ENCODE measurements around the gene FILIP1L. TPM values are rescaled to one million over a fixed set of nuclear protein-coding genes. Genes with fewer than 3 reads are reported as not detected.
A peak's percentile ranks its signal among the peaks of the same experiment; 100 is the strongest.

FILIP1L gene
- total and polyA plus RNA-seq, 8 donors, result 10.6 to 98.4 (median 57.0) TPM

GRCh38 chr3:100033184-100033583, 81.1 kb downstream of the FILIP1L start:
- H3K27ac ChIP-seq, result no peak overlapping the region
- TF ChIP-seq EP300 (IDR thresholded peaks at IDR 0.05) (no peak), POLR2A (IDR thresholded peaks at IDR 0.05) (no peak), CTCF (IDR thresholded peaks at IDR 0.05) (no peak), POLR2AphosphoS5 (IDR thresholded peaks at IDR 0.05) (no peak)
- intact Hi-C loops (cut with DNase I; ENCODE audit: low total_unique reads), result no loop called here

GRCh38 chr3:100032243-100032642, 82.1 kb downstream of the FILIP1L start:
- Histone ChIP-seq H3K4me1 (peaks cover 0 to 30% (median 15%) of the 10 kb centered on the region in 4 donors), H3K4me3 (no peak overlapping the region), H3K9me3 (no peaks in the 10 kb centered on the region), H3K27ac (no peak overlapping the region), H3K36me3 (no peaks in the 10 kb centered on the region), H3K27me3 (no peaks in the 10 kb centered on the region)
- intact Hi-C loops (cut with DNase I; ENCODE audit: low total_unique reads), result no loop called here
- 62 to 88% (median 78%) methylated on average over 5 of the region's 5 CpGs for WGBS, 5 donors
- TF ChIP-seq CTCF (IDR thresholded peaks at IDR 0.05) (no peak), POLR2AphosphoS5 (IDR thresholded peaks at IDR 0.05) (no peak), POLR2A (IDR thresholded peaks at IDR 0.05) (no peak), EP300 (IDR thresholded peaks at IDR 0.05) (no peak)
- no peak for DNase-seq

More at GRCh38 chr3:100033184-100033583, 81.1 kb downstream of the FILIP1L start:
- DNase-seq, result peak in 1 of 2 donors; percentile 42
- whole genome bisulfite sequencing, 5 donors, result 32 to 50% (median 44%) methylated on average over 1 of the region's 1 CpG
- Histone ChIP-seq H3K27me3 (no peaks in the 10 kb centered on the region), H3K4me3 (no peak overlapping the region), H3K4me1 (peaks cover 0 to 30% (median 15%) of the 10 kb centered on the region in 4 donors), H3K36me3 (no peaks in the 10 kb centered on the region), H3K9me3 (no peaks in the 10 kb centered on the region)

GRCh38 chr3:100030914-100031425, 83.3 kb downstream of the FILIP1L start:
- 70 to 100% (median 89%) methylated on average over 1 of the region's 1 CpG for WGBS, 5 donors
- TF ChIP-seq POLR2A (IDR thresholded peaks at IDR 0.05), result no peak
- no peaks in the 10 kb centered on the region for H3K27me3 ChIP-seq
- no peak overlapping the region for H3K27ac ChIP-seq
- no peaks in the 10 kb centered on the region for H3K9me3 ChIP-seq
- H3K4me3 ChIP-seq, result no peak overlapping the region
- H3K36me3 ChIP-seq, result no peaks in the 10 kb centered on the region
- intact Hi-C loops (cut with DNase I; ENCODE audit: low total_unique reads), result no loop called here
- no peak for DNase-seq
- H3K4me1 ChIP-seq, result peaks cover 0 to 31% (median 15%) of the 10 kb centered on the region in 4 donors

- intact Hi-C loops (cut with DNase I; ENCODE audit: low total_unique reads), result no loop called here
- TF ChIP-seq POLR2A (IDR thresholded peaks at IDR 0.05), result no peak
- no peak for TF ChIP-seq POLR2AphosphoS5 (IDR thresholded peaks at IDR 0.05)
- TF ChIP-seq EP300 (IDR thresholded peaks at IDR 0.05), result no peak
- TF ChIP-seq CTCF (IDR thresholded peaks at IDR 0.05), result no peak
- H3K36me3 ChIP-seq, result no peaks in the 10 kb centered on the region
- H3K9me3 ChIP-seq, result no peaks in the 10 kb centered on the region
- H3K27me3 ChIP-seq, result no peaks in the 10 kb centered on the region
- 82 to 93% (median 91%) methylated on average over 3 of the region's 3 CpGs for WGBS, 5 donors
- no peak for DNase-seq
- peaks cover 0 to 37% (median 15%) of the 10 kb centered on the region in 4 donors for H3K4me1 ChIP-seq
- H3K4me3 ChIP-seq, result no peak overlapping the region
- no peak overlapping the region for H3K27ac ChIP-seq
These were observed 84.0 kb downstream of the FILIP1L start for GRCh38 chr3:100030346-100030745.

- H3K4me1 ChIP-seq, result peaks cover 0 to 43% (median 17%) of the 10 kb centered on the region in 4 donors
- no peaks in the 10 kb centered on the region for H3K27me3 ChIP-seq
- H3K36me3 ChIP-seq, result no peaks in the 10 kb centered on the region
- intact Hi-C loops (cut with DNase I; ENCODE audit: low total_unique reads), result no loop called here
- no peaks in the 10 kb centered on the region for H3K9me3 ChIP-seq
- 20 to 41% (median 23%) methylated on average over 2 of the region's 2 CpGs for WGBS, 5 donors
- H3K27ac ChIP-seq, result no peak overlapping the region
- TF ChIP-seq EP300 (IDR thresholded peaks at IDR 0.05) (no peak), CTCF (IDR thresholded peaks at IDR 0.05) (no peak), POLR2AphosphoS5 (IDR thresholded peaks at IDR 0.05) (no peak), POLR2A (IDR thresholded peaks at IDR 0.05) (no peak)
- no peak for DNase-seq
- H3K4me3 ChIP-seq, result no peak overlapping the region
These were observed 84.6 kb downstream of the FILIP1L start for GRCh38 chr3:100029689-100030088.

All from stomach (tissue), 9 donors.